ENCODE measurements around the gene POU2AF2.

GRCh38 chr11:111335549-111335948, 90.0 kb downstream of the POU2AF2 start:
- no peak for TF ChIP-seq EP300 (conservative IDR thresholded peaks at IDR 0.05; ENCODE audit: poor library complexity, severe bottlenecking)
- TF ChIP-seq EZH2 (IDR thresholded peaks at IDR 0.05; ENCODE audit: borderline replicate concordance, insufficient read depth, low read length, poor library complexity, severe bottlenecking) = no peak
- TF ChIP-seq, protein P1, sequence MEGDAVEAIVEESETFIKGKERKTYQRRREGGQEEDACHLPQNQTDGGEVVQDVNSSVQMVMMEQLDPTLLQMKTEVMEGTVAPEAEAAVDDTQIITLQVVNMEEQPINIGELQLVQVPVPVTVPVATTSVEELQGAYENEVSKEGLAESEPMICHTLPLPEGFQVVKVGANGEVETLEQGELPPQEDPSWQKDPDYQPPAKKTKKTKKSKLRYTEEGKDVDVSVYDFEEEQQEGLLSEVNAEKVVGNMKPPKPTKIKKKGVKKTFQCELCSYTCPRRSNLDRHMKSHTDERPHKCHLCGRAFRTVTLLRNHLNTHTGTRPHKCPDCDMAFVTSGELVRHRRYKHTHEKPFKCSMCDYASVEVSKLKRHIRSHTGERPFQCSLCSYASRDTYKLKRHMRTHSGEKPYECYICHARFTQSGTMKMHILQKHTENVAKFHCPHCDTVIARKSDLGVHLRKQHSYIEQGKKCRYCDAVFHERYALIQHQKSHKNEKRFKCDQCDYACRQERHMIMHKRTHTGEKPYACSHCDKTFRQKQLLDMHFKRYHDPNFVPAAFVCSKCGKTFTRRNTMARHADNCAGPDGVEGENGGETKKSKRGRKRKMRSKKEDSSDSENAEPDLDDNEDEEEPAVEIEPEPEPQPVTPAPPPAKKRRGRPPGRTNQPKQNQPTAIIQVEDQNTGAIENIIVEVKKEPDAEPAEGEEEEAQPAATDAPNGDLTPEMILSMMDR (IDR thresholded peaks at IDR 0.05; ENCODE audit: poor library complexity, severe bottlenecking) = no peak
- no peak for TF ChIP-seq MXI1 (conservative IDR thresholded peaks at IDR 0.05; ENCODE audit: poor library complexity, severe bottlenecking)
- no peak for TF ChIP-seq TAF1 (IDR thresholded peaks at IDR 0.05; ENCODE audit: low read depth)
- TF ChIP-seq SMC3 (conservative IDR thresholded peaks at IDR 0.05; ENCODE audit: poor library complexity) = no peak
